Thymus (tissue), 11 donors: ENCODE results near the gene CCDC34. TPM values are rescaled to one million over a fixed set of nuclear protein-coding genes. Genes with fewer than 3 reads are reported as not detected.

Source experiments
- DNase-seq, 9 donors: peaks; one replicate each; pipeline ENCODE4 v3.0.0-alpha.2; 2013; ENCODE audit warnings: low spot score in 9 of 9, low read depth in 6 of 9, missing footprints in 1 of 9
- H3K27ac ChIP-seq, 2 donors: one replicate each; pipeline ENCODE4 v1.5.1; 2013; ENCODE audit warnings: control low read depth in 1 of 2, low read depth in 1 of 2, low read length in 1 of 2, mild to moderate bottlenecking in 1 of 2, moderate library complexity in 1 of 2
- H3K27me3 ChIP-seq, 2 donors: one replicate each; pipeline ENCODE4 v1.5.1; 2013; ENCODE audit warnings: low read length in 1 of 2; ENCODE audit not compliant: control insufficient read depth in 2 of 2, insufficient read depth in 1 of 2
- H3K36me3 ChIP-seq, 2 donors: one replicate each; pipeline ENCODE4 v1.5.1; 2013; ENCODE audit warnings: low read length in 1 of 2, mild to moderate bottlenecking in 1 of 2, moderate library complexity in 1 of 2; ENCODE audit not compliant: control insufficient read depth in 2 of 2, insufficient read depth in 2 of 2
- H3K4me1 ChIP-seq, 2 donors: one replicate each; pipeline ENCODE4 v1.5.1; 2013; ENCODE audit warnings: low read length in 2 of 2; ENCODE audit not compliant: control insufficient read depth in 2 of 2, insufficient read depth in 2 of 2
- H3K4me3 ChIP-seq, 2 donors: one replicate each; pipeline ENCODE4 v1.5.1; 2013; ENCODE audit warnings: low read length in 2 of 2, control low read depth in 1 of 2, mild to moderate bottlenecking in 1 of 2
- H3K9me3 ChIP-seq, 2 donors: one replicate each; pipeline ENCODE4 v1.5.1; 2013; ENCODE audit warnings: low read length in 1 of 2, mild to moderate bottlenecking in 1 of 2; ENCODE audit not compliant: control insufficient read depth in 2 of 2, insufficient read depth in 1 of 2
- WGBS: extraction: QIAGEN DNeasy Blood & Tissue Kit; methylation state at CpG from one replicate; pipeline ENCODE4 v1.1.7; 2013; 5-methylcytosine and 5-hydroxymethylcytosine counted together
- polyA plus RNA-seq: library from polyadenylated mRNA; stranded (reverse); fragments of 200-250 nt; gene quantifications from one replicate; pipeline ENCODE4 v1.2.3, GENCODE V29; 2013
- total RNA-seq: library from RNA; stranded (reverse); fragments of 120-200 nt; gene quantifications from one replicate; pipeline ENCODE4 v1.2.4, GENCODE V29; 2013
- donor health status: healthy.

Gene CCDC34
- total and polyA plus RNA-seq, 2 donors, result 6.6 to 17.2 TPM

- no peaks in the 10 kb centered on the region for H3K4me1 ChIP-seq
- no peak overlapping the region for H3K4me3 ChIP-seq
- no peaks in the 10 kb centered on the region for H3K27me3 ChIP-seq
- 70% methylated on average over 2 of the region's 2 CpGs for WGBS
- H3K27ac ChIP-seq, result no peak overlapping the region
- DNase-seq, result no peak
- no peaks in the 10 kb centered on the region for H3K9me3 ChIP-seq
- no peaks in the 10 kb centered on the region for H3K36me3 ChIP-seq
Observed at GRCh38 chr11:27387362-27387761, 24.3 kb upstream of the CCDC34 start.

GRCh38 chr11:27386181-27386845, 23.3 kb upstream of the CCDC34 start:
- Histone ChIP-seq H3K4me1 (no peaks in the 10 kb centered on the region), H3K9me3 (no peaks in the 10 kb centered on the region), H3K4me3 (no peak overlapping the region), H3K27ac (no peak overlapping the region), H3K27me3 (no peaks in the 10 kb centered on the region), H3K36me3 (no peaks in the 10 kb centered on the region)
- WGBS, result 92% methylated on average over 4 of the region's 4 CpGs
- DNase-seq, result no peak

- 97% methylated on average over 5 of the region's 5 CpGs for WGBS
- Histone ChIP-seq H3K36me3 (no peaks in the 10 kb centered on the region), H3K4me1 (no peaks in the 10 kb centered on the region), H3K27ac (no peak overlapping the region), H3K4me3 (no peak overlapping the region), H3K9me3 (no peaks in the 10 kb centered on the region), H3K27me3 (no peaks in the 10 kb centered on the region)
- DNase-seq, result no peak
Observed at GRCh38 chr11:27385245-27385644, 22.2 kb upstream of the CCDC34 start.

GRCh38 chr11:27384227-27384626, 21.2 kb upstream of the CCDC34 start:
- Histone ChIP-seq H3K4me3 (no peak overlapping the region), H3K4me1 (no peaks in the 10 kb centered on the region), H3K27ac (no peak overlapping the region), H3K9me3 (no peaks in the 10 kb centered on the region), H3K36me3 (no peaks in the 10 kb centered on the region), H3K27me3 (no peaks in the 10 kb centered on the region)
- DNase-seq, result no peak

- Histone ChIP-seq H3K27ac (no peak overlapping the region), H3K4me1 (no peaks in the 10 kb centered on the region), H3K9me3 (no peaks in the 10 kb centered on the region), H3K27me3 (no peaks in the 10 kb centered on the region), H3K36me3 (no peaks in the 10 kb centered on the region), H3K4me3 (no peak overlapping the region)
- DNase-seq, result no peak
- WGBS, result 94% methylated on average over 1 of the region's 1 CpG
Observed at GRCh38 chr11:27383645-27384044, 20.6 kb upstream of the CCDC34 start.

GRCh38 chr11:27381238-27381666, 18.2 kb upstream of the CCDC34 start:
- Histone ChIP-seq H3K27me3 (no peaks in the 10 kb centered on the region), H3K4me3 (no peak overlapping the region), H3K9me3 (no peaks in the 10 kb centered on the region), H3K27ac (no peak overlapping the region), H3K4me1 (no peaks in the 10 kb centered on the region), H3K36me3 (no peaks in the 10 kb centered on the region)
- no peak for DNase-seq
- 96% methylated on average over 5 of the region's 5 CpGs for WGBS

- DNase-seq, result no peak
- Histone ChIP-seq H3K9me3 (no peaks in the 10 kb centered on the region), H3K36me3 (no peaks in the 10 kb centered on the region), H3K27me3 (no peaks in the 10 kb centered on the region), H3K4me3 (no peak overlapping the region), H3K27ac (no peak overlapping the region), H3K4me1 (no peaks in the 10 kb centered on the region)
- WGBS, result 99% methylated on average over 2 of the region's 2 CpGs
Observed at GRCh38 chr11:27380771-27381170, 17.8 kb upstream of the CCDC34 start.

- no peak for DNase-seq
- Histone ChIP-seq H3K4me3 (no peak overlapping the region), H3K9me3 (no peaks in the 10 kb centered on the region), H3K27ac (no peak overlapping the region), H3K4me1 (no peaks in the 10 kb centered on the region), H3K27me3 (no peaks in the 10 kb centered on the region), H3K36me3 (no peaks in the 10 kb centered on the region)
- WGBS, result 93% methylated on average over 3 of the region's 3 CpGs
Observed at GRCh38 chr11:27379449-27379848, 16.4 kb upstream of the CCDC34 start.

- Histone ChIP-seq H3K27ac (no peak overlapping the region), H3K27me3 (no peaks in the 10 kb centered on the region), H3K4me1 (no peaks in the 10 kb centered on the region), H3K4me3 (no peak overlapping the region), H3K9me3 (no peaks in the 10 kb centered on the region), H3K36me3 (no peaks in the 10 kb centered on the region)
- no peak for DNase-seq
- WGBS, result over 99% methylated on average over 2 of the region's 2 CpGs
Observed at GRCh38 chr11:27375370-27375769, 12.4 kb upstream of the CCDC34 start.
